NCI-H2029 treated with DMSO at 0.1 percent for 48 hours (cell line): ENCODE measurements around the gene VIM.
"Not testable (repeated sequence)": the region's sequence is repeated elsewhere in the genome, so short reads cannot be mapped to it uniquely, and the experiment has no call there.

ENCODE experiments used
- DNase-seq: peaks from one replicate; lab custom pipeline; 2025; lab: John Stamatoyannopoulos, UW

The VIM gene

GRCh38 chr10:17232276-17232960 is 4.4 kb downstream of the VIM start:
- DNase-seq: no peak

- no peak for DNase-seq
These were observed 5.4 kb downstream of the VIM start for GRCh38 chr10:17233286-17233991.

GRCh38 chr10:17234431-17234945 is 6.4 kb downstream of the VIM start:
- no peak for DNase-seq

GRCh38 chr10:17235136-17235535 is 7.1 kb downstream of the VIM start:
- DNase-seq: no peak

- DNase-seq: no peak
These were observed 8.6 kb downstream of the VIM start for GRCh38 chr10:17236468-17237148.

GRCh38 chr10:17237149-17237527 is 9.1 kb downstream of the VIM start:
- DNase-seq: no peak

- no peak for DNase-seq
These were observed 9.9 kb downstream of the VIM start for GRCh38 chr10:17237915-17238444.

GRCh38 chr10:17238445-17239291 is 10.6 kb downstream of the VIM start:
- no peak for DNase-seq

- DNase-seq: no peak
These were observed 11.5 kb downstream of the VIM start for GRCh38 chr10:17239345-17240085.

GRCh38 chr10:17240096-17240495 is 12.1 kb downstream of the VIM start:
- DNase-seq: no peak

GRCh38 chr10:17240616-17241015 is 12.6 kb downstream of the VIM start:
- no peak for DNase-seq

- no peak for DNase-seq
These were observed 13.7 kb downstream of the VIM start for GRCh38 chr10:17241611-17242333.

- DNase-seq: no peak
These were observed 16.8 kb downstream of the VIM start for GRCh38 chr10:17244700-17245365.

GRCh38 chr10:17247210-17247609 is 19.2 kb downstream of the VIM start:
- DNase-seq: no peak

GRCh38 chr10:17248964-17249363 is 20.9 kb downstream of the VIM start:
- DNase-seq: no peak

- no peak for DNase-seq
These were observed 21.8 kb downstream of the VIM start for GRCh38 chr10:17249820-17250219.

- DNase-seq: no peak
These were observed 22.7 kb downstream of the VIM start for GRCh38 chr10:17250736-17251135.

GRCh38 chr10:17254543-17255050 is 26.6 kb downstream of the VIM start:
- DNase-seq: not testable (repeated sequence)

- DNase-seq: no peak
These were observed 27.5 kb downstream of the VIM start for GRCh38 chr10:17255512-17255911.

- no peak for DNase-seq
These were observed 28.0 kb downstream of the VIM start for GRCh38 chr10:17256051-17256450.
